Activated CD8-positive, alpha-beta memory T cell treated with anti-CD3 and anti-CD28 coated beads for 36 hours (primary cell): ENCODE data around the gene MED13. TPM values are rescaled to one million over a fixed set of nuclear protein-coding genes. Genes with fewer than 3 reads are reported as not detected.
"Not testable (repeated sequence)": the region's sequence is repeated elsewhere in the genome, so short reads cannot be mapped to it uniquely, and the experiment has no call there.

Experiments
- CTCF ChIA-PET: fragments of 350-600 bp; sonication (Branson Sonifier 250); formaldehyde crosslinking; loops from one replicate; lab custom pipeline; 2021; ENCODE audit warnings: antibody characterized with exemption; lab: Charles Lee
- POLR2A ChIA-PET: fragments of 350-600 bp; sonication (Branson Sonifier 250); formaldehyde crosslinking; loops from one replicate; lab custom pipeline; 2021; ENCODE audit warnings: antibody characterized with exemption; lab: Charles Lee
- total RNA-seq, 2 experiments: library from RNA; stranded (reverse); gene quantifications; one replicate each; pipeline ENCODE4 v1.2.3, GENCODE V29; 2021

MED13 gene
- total RNA-seq, 2 experiments from 2014 or later = 46.3 to 46.9 TPM

GRCh38 chr17:62091804-62092203 lies 26.7 kb upstream of the MED13 start:
- ChIA-PET CTCF (interaction anchor here (0.6 kb wide), 1 partner anchor 1673 kb away, joined by 3 read pairs; no protein-coding TSS in a partner anchor), POLR2A (no interaction called here)

- ChIA-PET POLR2A (no interaction called here), CTCF (no interaction called here)
These were observed 25.8 kb upstream of the MED13 start for GRCh38 chr17:62090868-62091267.

DNA sequence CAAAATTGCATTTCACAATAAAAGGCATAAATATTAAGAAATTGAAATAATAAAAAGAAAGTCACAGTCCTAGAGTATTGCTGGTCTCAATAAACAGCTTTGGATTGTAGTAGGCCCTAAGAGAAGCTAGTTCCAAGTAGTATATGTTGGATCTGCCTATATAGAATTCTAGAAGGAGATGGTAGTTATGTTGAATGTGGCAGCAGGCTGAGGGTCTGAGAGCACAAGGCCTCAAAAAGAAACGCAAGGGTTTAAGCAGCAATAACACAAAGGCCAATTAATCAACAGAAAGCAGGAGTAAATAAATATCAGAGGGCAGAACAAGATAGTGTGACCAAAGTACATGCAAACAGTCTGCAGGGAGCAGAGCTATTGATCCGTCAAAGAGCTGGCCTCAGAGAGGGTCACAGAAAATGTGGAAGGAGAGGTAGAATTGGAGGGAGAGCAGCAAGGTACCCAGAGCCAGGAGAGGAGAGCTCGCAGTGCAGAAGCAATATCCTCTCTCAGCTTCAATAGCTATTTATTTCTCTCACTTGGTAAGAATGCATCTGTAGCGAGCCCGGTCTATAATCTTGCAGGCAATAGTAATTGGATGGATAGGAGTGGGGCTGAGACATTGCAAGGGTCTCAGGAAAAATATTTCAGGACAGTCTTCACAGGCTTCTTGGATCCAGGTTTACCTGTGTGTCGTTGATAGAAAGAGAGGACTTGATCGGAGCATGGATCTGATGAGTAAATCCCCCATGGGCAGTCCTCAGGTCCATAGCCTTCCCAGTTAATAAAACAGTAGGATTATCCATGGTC lies 25.1 kb upstream of the MED13 start:
- CTCF ChIA-PET = interaction anchor here (0.6 kb wide), 2 partner anchors 132 to 1557 kb away, joined by 3 to 4 read pairs; no protein-coding TSS in a partner anchor
- POLR2A ChIA-PET = no interaction called here

GRCh38 chr17:62089334-62089733 lies 24.3 kb upstream of the MED13 start:
- POLR2A ChIA-PET = no interaction called here
- CTCF ChIA-PET = interaction anchor here (0.6 kb wide), 1 partner anchor 131 kb away, joined by 4 read pairs; no protein-coding TSS in a partner anchor

GRCh38 chr17:62086737-62087136 lies 21.7 kb upstream of the MED13 start:
- CTCF ChIA-PET = interaction anchor here (0.6 kb wide), 1 partner anchor 450 kb away, joined by 3 read pairs; no protein-coding TSS in a partner anchor
- POLR2A ChIA-PET = no interaction called here

GRCh38 chr17:62085511-62086408 lies 20.7 kb upstream of the MED13 start:
- ChIA-PET CTCF (no interaction called here), POLR2A (no interaction called here)

GRCh38 chr17:62084585-62084984 lies 19.5 kb upstream of the MED13 start:
- ChIA-PET CTCF (no interaction called here), POLR2A (no interaction called here)

DNA sequence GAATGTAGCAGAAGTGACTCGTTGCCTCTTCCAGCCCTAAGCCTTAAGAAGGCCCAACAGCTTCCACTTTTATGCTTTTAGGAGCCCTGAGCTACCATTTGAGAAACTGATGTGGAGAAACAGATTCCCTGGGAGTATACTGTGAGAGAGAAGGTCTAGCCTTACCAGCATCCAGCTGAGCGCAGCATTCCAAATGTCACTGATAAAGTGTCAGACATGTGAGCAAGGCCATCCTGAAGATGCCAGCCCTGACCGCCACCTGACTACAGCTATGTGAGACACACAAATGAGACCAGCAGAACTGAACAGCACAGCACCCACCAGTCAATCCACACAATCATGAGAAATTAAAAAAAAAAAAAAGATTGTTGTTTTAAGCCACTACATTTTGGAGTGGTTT lies 18.6 kb upstream of the MED13 start:
- CTCF ChIA-PET = interaction anchor here (0.7 kb wide), 1 partner anchor 97 kb away, joined by 4 read pairs; no protein-coding TSS in a partner anchor
- POLR2A ChIA-PET = no interaction called here

DNA sequence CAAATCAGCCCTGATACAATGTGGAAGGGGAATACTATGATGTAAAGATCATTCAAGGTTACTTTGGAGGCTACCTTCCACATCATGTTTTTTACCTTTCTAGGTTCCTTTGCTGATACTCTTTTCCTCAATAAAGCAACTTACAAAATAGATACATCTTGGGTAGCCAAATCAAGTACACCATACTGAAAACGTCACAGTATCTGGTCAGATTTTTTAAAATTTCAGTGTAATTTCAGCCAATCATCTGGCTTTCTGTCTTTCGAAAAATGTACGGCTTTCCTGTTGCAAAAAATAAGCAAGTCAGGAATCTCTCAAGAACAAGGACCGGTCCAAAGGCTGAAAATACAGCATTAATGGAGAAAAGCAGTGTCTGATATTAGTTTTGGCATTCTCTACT lies 15.6 kb upstream of the MED13 start:
- CTCF ChIA-PET = interaction anchor here (0.7 kb wide), 1 partner anchor 694 kb away, joined by 4 read pairs; no protein-coding TSS in a partner anchor
- POLR2A ChIA-PET = no interaction called here

- ChIA-PET CTCF (interaction anchor here (1.7 kb wide), 1 partner anchor 12 kb away, joined by 5 read pairs; no protein-coding TSS in a partner anchor), POLR2A (no interaction called here)
These were observed 12.9 kb upstream of the MED13 start for GRCh38 chr17:62078009-62078408.

DNA sequence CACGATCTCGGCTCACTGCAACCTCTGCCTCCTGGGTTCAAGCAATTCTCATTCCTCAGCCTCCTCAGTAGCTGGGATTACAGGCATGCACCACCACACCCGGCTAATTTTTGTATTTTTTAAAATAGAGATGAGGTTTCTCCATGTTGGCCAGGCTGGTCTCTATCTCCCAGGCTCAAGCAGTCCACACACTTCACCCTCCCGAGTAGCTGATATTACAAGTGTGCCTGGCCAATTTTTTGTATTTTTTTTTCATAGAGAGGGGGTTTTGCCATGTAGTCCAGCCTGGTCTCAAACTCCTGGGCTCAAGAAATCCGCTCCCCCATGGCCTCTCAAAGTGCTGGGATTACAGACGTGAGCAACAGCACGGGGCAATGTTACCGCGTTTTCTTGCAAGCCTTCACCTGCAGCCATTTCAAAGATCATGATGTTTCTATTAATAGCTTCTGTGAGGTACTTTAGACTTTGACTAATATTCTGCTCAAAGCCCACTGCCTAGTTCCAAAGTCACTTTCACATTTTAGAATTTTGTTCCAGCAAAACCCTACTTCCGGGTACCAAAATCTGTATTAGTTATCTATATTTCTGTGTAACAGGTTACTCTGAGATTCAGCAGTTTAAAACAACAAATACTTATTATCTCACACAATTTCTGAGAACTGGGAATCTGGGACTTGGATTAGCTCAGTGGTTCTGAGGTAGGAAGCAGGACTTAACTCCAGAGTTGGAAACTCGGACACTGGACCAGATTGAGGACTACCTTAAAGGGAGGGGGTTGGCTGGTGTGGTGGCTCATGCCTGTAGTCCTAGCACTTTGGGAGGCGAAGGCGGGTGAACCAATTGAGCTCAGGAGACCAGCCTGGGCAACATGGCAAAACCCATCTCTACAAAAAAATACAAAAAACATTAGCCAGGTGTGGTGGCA lies 12.0 kb upstream of the MED13 start:
- CTCF ChIA-PET = interaction anchor here (1.7 kb wide), 1 partner anchor 11 kb away, joined by 5 read pairs; no protein-coding TSS in a partner anchor
- POLR2A ChIA-PET = no interaction called here

DNA sequence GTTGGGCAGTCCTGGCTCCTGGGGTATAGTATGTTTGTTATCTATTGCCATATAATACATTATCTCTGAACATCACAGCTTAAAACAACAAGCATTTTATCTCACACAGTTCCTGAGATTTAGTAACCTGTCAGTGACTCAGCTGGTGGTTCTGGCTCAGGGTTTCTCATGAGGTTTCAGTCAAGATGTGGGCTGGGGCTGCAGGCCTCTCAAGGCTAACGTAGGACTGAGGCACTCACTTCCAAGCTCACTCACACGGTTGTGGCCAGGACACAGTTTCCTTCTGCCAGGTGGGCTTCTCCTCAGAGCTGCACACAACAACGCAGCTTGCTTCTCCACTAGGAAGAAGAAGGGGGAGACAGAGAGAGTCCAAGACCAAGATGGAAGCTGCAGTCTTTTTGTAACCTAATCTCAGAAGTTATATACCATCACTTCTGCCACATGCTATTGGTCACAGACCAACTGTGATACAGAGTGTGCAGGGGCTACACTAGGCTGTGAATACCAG lies 10.3 kb upstream of the MED13 start:
- POLR2A ChIA-PET = no interaction called here
- CTCF ChIA-PET = interaction anchor here (1.8 kb wide), 1 partner anchor 34 kb away, joined by 7 read pairs; no protein-coding TSS in a partner anchor

GRCh38 chr17:62073993-62074392 lies 8.9 kb upstream of the MED13 start:
- ChIA-PET POLR2A (interaction anchor here (1.0 kb wide), 1 partner anchor 8 kb away, joined by 3 read pairs; no protein-coding TSS in a partner anchor), CTCF (no interaction called here)

DNA sequence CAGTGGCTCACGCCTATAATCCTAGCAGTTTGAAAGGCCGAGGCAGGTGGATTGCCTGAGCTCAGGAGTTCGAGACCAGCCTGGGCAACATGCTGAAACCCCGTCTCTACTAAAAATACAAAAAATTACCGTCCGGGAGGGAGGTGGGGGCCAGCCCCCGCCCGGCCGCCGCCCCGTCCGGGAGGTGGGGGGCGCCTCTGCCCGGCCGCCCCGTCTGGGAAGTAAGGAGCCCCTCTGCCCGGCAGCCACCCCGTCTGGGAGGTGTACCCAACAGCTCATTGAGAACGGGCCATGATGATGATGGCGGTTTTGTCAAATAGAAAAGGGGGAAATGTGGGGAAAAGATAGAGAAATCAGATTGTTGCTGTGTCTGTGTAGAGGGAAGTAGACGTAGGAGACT lies 7.8 kb upstream of the MED13 start:
- CTCF ChIA-PET = not testable (repeated sequence)
- POLR2A ChIA-PET = interaction anchor here (0.6 kb wide), 1 partner anchor 378 kb away, joined by 4 read pairs; no protein-coding TSS in a partner anchor

DNA sequence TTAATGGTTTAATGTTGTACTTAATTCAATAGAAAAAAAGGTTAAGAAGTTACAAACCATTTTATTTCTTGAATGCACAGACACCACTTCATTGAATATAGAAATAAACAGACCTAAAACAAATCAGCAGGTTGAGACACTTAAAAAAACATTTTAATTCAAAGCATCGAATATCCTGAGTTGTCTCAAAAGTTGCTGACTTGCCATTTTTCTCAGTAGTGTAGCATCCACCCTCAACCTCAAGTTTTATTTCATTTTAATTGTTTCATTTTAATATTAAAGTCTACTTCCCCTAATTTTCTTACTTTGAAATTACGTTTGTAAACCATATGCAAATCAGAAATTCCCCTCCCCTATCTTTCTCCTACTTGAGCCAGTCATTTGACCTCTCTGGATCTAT lies 5.8 kb upstream of the MED13 start:
- ChIA-PET POLR2A (no interaction called here), CTCF (no interaction called here)

DNA sequence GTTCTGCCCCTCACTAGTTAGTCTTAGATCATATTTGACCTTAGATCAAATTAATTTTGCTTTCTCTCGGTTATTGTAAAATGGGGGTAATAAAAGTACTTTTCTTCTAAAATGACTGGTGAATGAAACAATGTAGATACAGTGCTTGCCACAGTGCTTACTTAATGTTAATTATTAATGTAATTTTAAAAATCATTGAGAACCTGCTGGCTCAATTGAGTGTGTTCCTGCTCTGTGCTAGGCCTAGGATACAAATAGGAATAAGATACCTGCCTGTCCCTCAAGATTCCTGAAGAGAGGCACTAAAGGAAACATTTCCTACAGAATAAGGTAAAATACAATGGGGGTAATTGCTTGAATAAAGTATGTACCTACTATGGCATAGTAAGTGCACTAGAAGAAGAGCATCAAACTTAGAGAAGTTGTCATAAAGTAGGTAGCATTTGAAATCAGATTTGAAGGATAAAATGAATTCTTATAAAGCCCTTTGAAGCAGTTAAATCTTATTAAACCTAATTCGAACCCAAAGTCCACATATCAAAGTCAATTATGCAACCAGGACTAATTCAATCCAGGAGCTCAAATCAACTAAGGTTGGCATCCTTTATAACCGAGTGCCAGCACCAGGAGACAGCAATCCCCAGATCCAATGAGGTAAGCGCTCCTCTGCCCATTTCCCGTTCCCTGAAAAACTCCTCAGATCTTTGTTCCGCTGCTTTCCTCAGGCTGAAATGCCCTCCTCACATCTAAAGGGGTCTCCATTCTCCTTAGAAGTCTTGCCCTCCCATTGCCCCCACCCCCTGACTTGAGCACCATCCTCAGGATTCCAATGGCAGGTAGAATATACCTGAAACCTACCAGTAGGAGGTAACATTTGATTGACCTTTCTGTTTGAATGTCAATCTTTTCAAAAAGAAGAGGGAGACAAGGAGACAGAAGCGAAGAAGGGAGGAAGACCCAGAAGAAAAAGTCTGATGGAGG lies 2.4 kb upstream of the MED13 start:
- ChIA-PET CTCF (no interaction called here), POLR2A (no interaction called here)
